Kidney epithelial cell (primary cell): ENCODE data around the gene ZBTB47. TPM values are rescaled to one million over a fixed set of nuclear protein-coding genes. Genes with fewer than 3 reads are reported as not detected.

Experiments
- DNase-seq: peaks from one replicate; pipeline ENCODE4 v3.0.0-alpha.2; 2010; ENCODE audit warnings: low read depth
- H3K27me3 ChIP-seq: 2 replicates; pipeline ENCODE4 v1.6.0; 2011; ENCODE audit warnings: low read length; ENCODE audit not compliant: control insufficient read depth, insufficient read depth
- H3K36me3 ChIP-seq: 2 replicates; pipeline ENCODE4 v1.5.1; 2011; ENCODE audit warnings: low read length; ENCODE audit not compliant: control insufficient read depth, insufficient read depth
- H3K4me3 ChIP-seq: 2 replicates; pipeline ENCODE4 v1.5.1; 2011; ENCODE audit warnings: low read depth, mild to moderate bottlenecking, control low read depth, low read length
- total RNA-seq: library from RNA; depleted of rRNA; stranded (reverse); fragments of >200 nt; gene quantifications from 2 replicates; pipeline ENCODE4 v1.2.3, GENCODE V29; 2015
- TF ChIP-seq, protein P1 (sequence below): IDR thresholded peaks from 2 replicates; pipeline ENCODE4 v1.5.1; 2011; ENCODE audit warnings: mild to moderate bottlenecking, moderate library complexity, low read length, control low read depth, inconsistent platforms; ENCODE audit not compliant: insufficient read depth, poor library complexity, severe bottlenecking

Gene ZBTB47
- total RNA-seq, 1 donor from 2014 or later, result 8.8 TPM

DNA sequence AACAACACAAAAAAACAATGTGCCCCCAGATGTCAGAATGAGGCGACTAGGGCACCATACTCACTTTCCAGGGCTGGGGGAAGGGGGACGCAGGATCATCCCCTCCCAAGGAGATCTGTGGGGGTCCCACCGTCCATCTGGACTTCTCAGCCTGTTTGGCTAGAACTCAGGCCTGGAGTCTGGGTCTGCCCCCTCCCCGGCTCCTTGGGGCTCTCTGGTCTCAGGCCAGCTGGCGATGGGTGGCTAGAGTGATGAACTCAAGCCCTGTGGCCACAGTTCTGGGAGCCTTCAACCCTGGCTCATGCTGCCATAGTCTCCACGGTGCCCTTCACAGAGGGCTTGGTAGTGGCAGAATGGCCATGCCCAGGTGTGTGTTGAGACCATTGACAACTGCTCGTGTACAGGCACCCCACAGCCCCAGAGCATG lies 13.6 kb downstream of the ZBTB47 start:
- Histone ChIP-seq H3K36me3 (no peaks in the 10 kb centered on the region), H3K4me3 (no peak overlapping the region), H3K27me3 (peaks cover 3% of the 10 kb centered on the region)
- DNase-seq, result no peak
- TF ChIP-seq, protein P1, sequence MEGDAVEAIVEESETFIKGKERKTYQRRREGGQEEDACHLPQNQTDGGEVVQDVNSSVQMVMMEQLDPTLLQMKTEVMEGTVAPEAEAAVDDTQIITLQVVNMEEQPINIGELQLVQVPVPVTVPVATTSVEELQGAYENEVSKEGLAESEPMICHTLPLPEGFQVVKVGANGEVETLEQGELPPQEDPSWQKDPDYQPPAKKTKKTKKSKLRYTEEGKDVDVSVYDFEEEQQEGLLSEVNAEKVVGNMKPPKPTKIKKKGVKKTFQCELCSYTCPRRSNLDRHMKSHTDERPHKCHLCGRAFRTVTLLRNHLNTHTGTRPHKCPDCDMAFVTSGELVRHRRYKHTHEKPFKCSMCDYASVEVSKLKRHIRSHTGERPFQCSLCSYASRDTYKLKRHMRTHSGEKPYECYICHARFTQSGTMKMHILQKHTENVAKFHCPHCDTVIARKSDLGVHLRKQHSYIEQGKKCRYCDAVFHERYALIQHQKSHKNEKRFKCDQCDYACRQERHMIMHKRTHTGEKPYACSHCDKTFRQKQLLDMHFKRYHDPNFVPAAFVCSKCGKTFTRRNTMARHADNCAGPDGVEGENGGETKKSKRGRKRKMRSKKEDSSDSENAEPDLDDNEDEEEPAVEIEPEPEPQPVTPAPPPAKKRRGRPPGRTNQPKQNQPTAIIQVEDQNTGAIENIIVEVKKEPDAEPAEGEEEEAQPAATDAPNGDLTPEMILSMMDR, result no peak

DNA sequence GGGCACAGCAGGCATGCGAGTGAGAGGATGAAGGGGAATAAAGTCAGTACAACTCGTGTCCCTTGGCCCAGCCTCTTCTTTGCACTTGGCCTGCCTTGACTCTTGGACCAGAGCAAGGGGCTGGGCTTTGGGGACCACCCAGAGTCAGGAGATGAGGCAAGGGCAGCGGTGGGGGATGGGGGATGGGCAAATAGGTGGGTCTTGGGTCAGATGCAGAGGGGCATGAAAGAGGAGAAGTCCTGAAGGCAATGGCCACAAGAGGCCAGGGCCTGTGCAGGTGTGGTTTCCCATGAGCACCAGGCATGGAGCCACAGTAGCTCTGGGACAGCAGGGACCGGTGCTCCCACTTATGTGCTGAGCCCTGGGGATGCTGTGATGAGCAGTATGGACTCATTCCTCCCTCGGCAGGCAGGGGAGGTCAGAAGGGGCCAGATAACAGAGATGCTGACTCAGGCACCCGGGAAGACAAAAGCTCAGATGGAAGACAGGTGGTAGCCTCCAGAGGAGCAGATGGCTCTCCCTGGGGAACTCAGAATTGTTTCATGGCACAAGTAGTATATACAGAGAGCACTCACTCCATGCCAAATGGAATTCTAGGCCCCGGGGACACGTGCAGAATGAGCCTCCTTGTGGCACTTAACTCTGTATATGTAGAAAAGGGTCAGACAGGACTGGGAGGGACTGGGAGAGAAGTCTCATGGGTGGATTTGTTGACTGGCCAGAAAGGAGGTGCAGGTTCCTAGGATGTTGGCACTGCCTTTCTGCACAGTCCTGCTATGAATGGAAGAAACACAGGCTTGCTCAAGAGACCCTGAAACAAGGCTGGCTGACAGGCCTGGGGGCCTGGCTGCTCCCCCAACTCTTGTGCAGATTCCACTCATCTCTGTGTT lies 14.3 kb downstream of the ZBTB47 start:
- DNase-seq, result no peak
- Histone ChIP-seq H3K27me3 (peaks cover 3% of the 10 kb centered on the region), H3K36me3 (no peaks in the 10 kb centered on the region), H3K4me3 (no peak overlapping the region)
- TF ChIP-seq, protein P1, result no peak

DNA sequence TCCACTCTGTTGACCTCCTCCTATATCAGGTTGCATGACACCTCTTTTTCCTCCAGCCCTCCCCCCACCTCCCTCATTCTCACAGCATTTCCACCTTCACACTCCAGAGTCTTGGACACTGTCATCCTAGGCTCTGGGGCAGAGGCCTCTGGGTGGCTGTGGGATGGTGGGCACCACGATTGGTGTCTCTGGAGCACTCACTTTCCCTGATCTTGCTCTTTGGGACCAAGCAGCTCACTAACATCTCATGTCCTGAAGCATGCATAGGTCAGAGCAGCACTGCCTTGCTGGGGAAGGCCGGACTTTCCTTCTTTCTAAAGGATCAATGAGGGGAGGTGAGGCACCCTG lies 14.9 kb downstream of the ZBTB47 start:
- TF ChIP-seq, protein P1, result no peak
- H3K4me3 ChIP-seq, result no peak overlapping the region
- H3K36me3 ChIP-seq, result no peaks in the 10 kb centered on the region
- peaks cover 3% of the 10 kb centered on the region for H3K27me3 ChIP-seq
- no peak for DNase-seq

DNA sequence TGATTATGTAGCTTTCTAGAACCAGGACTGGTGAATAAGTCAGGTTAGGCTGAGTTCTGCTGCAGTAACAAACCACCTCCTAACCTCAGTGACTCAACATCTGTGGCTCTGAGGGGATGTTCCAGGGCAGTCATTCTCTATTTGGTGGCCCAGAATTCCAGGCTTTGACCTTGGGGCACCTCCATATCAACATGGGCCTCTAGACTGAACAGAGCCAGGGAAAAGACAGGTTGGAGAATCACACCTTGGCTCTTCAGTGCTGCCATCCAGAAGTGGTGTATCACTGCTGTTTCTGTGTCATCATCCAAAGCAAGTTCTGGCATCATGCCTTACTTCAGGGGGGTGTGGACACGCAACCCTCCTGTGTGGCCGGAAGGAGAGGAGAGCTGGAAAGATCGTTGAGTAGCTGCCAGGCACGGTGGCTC lies 15.3 kb downstream of the ZBTB47 start:
- Histone ChIP-seq H3K36me3 (no peaks in the 10 kb centered on the region), H3K4me3 (no peak overlapping the region), H3K27me3 (peaks cover 3% of the 10 kb centered on the region)
- TF ChIP-seq, protein P1, result no peak
- no peak for DNase-seq

DNA sequence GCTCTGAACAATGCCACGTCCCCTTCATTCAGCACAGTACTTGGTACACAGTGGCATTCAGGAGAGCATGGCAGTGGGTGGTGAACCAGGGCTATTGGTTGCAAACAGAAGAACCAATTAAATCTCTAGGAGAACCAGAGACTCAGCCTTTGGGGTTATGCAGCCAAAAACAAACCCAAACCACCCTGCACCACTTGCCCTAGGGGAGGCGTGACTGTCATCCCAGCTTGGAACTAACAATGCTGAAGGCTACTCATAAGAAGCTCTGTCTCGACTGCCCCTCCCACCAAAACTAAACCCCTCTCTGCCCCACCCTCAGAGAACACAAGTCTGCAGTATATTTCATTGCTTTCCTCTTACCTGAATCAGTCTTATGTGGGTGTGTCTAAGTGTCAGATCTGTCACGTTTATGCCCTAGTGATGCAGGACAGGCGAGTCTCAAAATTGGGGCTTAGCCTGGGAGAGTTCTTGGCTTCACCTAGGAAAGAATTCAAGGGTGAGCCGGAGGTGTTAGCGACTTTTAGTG lies 16.6 kb downstream of the ZBTB47 start:
- TF ChIP-seq, protein P1, result no peak
- Histone ChIP-seq H3K4me3 (no peak overlapping the region), H3K27me3 (peaks cover 3% of the 10 kb centered on the region), H3K36me3 (no peaks in the 10 kb centered on the region)
- no peak for DNase-seq

DNA sequence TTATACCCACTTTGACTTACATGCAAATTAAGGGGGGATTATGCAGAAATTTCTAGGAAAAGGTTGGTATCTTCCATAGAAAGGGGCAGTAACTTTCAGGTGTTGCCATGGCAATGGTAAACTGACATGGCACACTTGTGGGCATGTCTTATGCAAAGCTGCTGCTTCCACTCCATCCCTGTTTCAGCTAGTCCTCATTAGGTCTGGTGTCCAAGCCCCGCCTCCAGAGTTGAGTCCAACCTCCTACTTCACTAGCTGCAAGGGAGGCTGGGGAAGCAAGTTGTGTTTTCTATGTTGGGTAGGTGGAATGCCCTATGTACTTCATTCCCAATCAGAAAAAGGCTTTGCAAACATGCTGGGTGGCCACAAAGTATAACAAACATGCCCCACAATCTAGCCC lies 17.2 kb downstream of the ZBTB47 start:
- H3K36me3 ChIP-seq, result no peaks in the 10 kb centered on the region
- H3K4me3 ChIP-seq, result no peak overlapping the region
- TF ChIP-seq, protein P1, result no peak
- peaks cover 3% of the 10 kb centered on the region for H3K27me3 ChIP-seq
- DNase-seq, result no peak
